A549 (cell line): Measurements from ENCODE around the gene MAN1C1. TPM values are rescaled to one million over a fixed set of nuclear protein-coding genes. Genes with fewer than 3 reads are reported as not detected.

Source experiments
- ATAC-seq, 2 experiments: fragments of 200-7000 bp in 1 of 2; fragments of >200 bp in 1 of 2; cut with Nextera tagmentation in 1 of 2; cut with Tn5 transposase in 1 of 2; 3 replicates each; pipeline versions ENCODE4 v1.8.0 to v1.9.1; 2018 to 2020; ENCODE audit warnings: mild to moderate bottlenecking in 1 of 2, moderate library complexity in 1 of 2
- CTCF ChIA-PET: fragments of 300-600 bp; sonication (Branson Sonifier 250); formaldehyde crosslinking; extraction: SDS; loops from one replicate; lab custom pipeline; 2021; ENCODE audit warnings: antibody characterized with exemption, inconsistent platforms; lab: Yijun Ruan, JAX
- POLR2A ChIA-PET: fragments of 350-600 bp; formaldehyde crosslinking; extraction: SDS; loops from one replicate; lab custom pipeline; 2021; ENCODE audit warnings: antibody characterized with exemption, inconsistent platforms; lab: Yijun Ruan, JAX
- DNase-seq, 2 experiments: peaks; one replicate each; pipeline versions ENCODE4 v3.0.0 to v3.0.0-alpha.2; 2011 to 2016; ENCODE audit warnings: low read depth in 1 of 2, low spot score in 1 of 2
- FAIRE-seq: peaks from 2 replicates; lab custom pipeline; 2011; peaks lifted over from hg19 to GRCh38; lab: Jason Lieb, UNC
- H3K27ac ChIP-seq, 2 experiments: fragments of >200 bp; sonication (Bioruptor Twin); formaldehyde crosslinking; 3 replicates each; pipeline ENCODE4 v1.5.1; 2016 to 2017
- H3K4me1 ChIP-seq: fragments of >200 bp; sonication (Bioruptor Twin); formaldehyde crosslinking; 3 replicates; pipeline ENCODE4 v1.6.1; 2016
- H3K4me2 ChIP-seq: fragments of >200 bp; sonication (Bioruptor Twin); formaldehyde crosslinking; 3 replicates; pipeline ENCODE4 v1.6.1; 2016
- H3K4me3 ChIP-seq: fragments of >200 bp; sonication (Bioruptor Twin); formaldehyde crosslinking; 3 replicates; pipeline ENCODE4 v1.5.1; 2016
- H3K9me3 ChIP-seq: fragments of >200 bp; sonication (Bioruptor Twin); formaldehyde crosslinking; 3 replicates; pipeline ENCODE4 v1.6.1; 2016
- CBX2 ChIP-seq: fragments of 200-600 bp; sonication (generic); IDR thresholded peaks from 2 replicates; pipeline ENCODE4 v1.6.1; 2016; ENCODE audit warnings: low read depth, mild to moderate bottlenecking, borderline replicate concordance
- CBX8 ChIP-seq: fragments of 200-600 bp; sonication (generic); IDR thresholded peaks from 2 replicates; pipeline ENCODE4 v1.6.1; 2016
- CHD2 ChIP-seq: fragments of 150-350 bp; IDR thresholded peaks from 2 replicates; pipeline ENCODE4 v1.6.1; 2014; ENCODE audit warnings: low read length; ENCODE audit not compliant: partially characterized antibody
- CHD4 ChIP-seq: fragments of 200-600 bp; sonication (generic); IDR thresholded peaks from 2 replicates; pipeline ENCODE4 v1.6.1; 2016; ENCODE audit warnings: antibody characterized with exemption, mild to moderate bottlenecking, borderline replicate concordance
- EHMT2 ChIP-seq: fragments of 200-600 bp; sonication (generic); IDR thresholded peaks from 2 replicates; pipeline ENCODE4 v1.6.1; 2016; ENCODE audit warnings: antibody characterized with exemption, low read depth, mild to moderate bottlenecking, moderate library complexity
- EP300 ChIP-seq, 2 experiments: fragments of >200 bp; sonication (Bioruptor Twin); formaldehyde crosslinking; IDR thresholded peaks; 2 replicates in 1 of 2; 3 replicates in 1 of 2; pipeline ENCODE4 v1.6.1; 2016 to 2017
- ESRRA ChIP-seq: fragments of 150-350 bp; IDR thresholded peaks from 2 replicates; pipeline ENCODE4 v1.6.1; 2014; ENCODE audit warnings: mild to moderate bottlenecking, low read length, borderline replicate concordance
- FOSL2 ChIP-seq, 2 experiments: fragments of 450-650 bp in 1 of 2; fragments of >200 bp in 1 of 2; sonication (Bioruptor Twin) in 1 of 2; formaldehyde crosslinking; IDR thresholded peaks; 2 replicates each; pipeline versions ENCODE4 v1.5.0 to v1.6.1; 2016 to 2020; ENCODE audit warnings: mild to moderate bottlenecking in 1 of 2, moderate library complexity in 1 of 2
- GATA3 ChIP-seq: IDR thresholded peaks from 2 replicates; pipeline ENCODE4 v1.6.1; 2012; ENCODE audit warnings: borderline replicate concordance
- KDM5A ChIP-seq: fragments of 200-600 bp; sonication (generic); IDR thresholded peaks from 2 replicates; pipeline ENCODE4 v1.6.1; 2016; ENCODE audit warnings: antibody characterized with exemption, mild to moderate bottlenecking
- MAZ ChIP-seq: fragments of 150-350 bp; IDR thresholded peaks from 2 replicates; pipeline ENCODE4 v1.6.1; 2014; ENCODE audit warnings: antibody characterized with exemption, low read depth, low read length, borderline replicate concordance
- MYC ChIP-seq: IDR thresholded peaks from 2 replicates; pipeline ENCODE4 v1.6.1; 2012; ENCODE audit warnings: mild to moderate bottlenecking, inconsistent platforms, low read length, improper control_type of control experiment, borderline replicate concordance
- NPAS2 ChIP-seq: fragments of 250-450 bp; sonication (Bioruptor Pico); IDR thresholded peaks from 2 replicates; pipeline ENCODE4 v1.8.0; 2022; ENCODE audit warnings: mild to moderate bottlenecking, moderate library complexity, borderline replicate concordance
- PHF8 ChIP-seq: fragments of 200-600 bp; sonication (generic); IDR thresholded peaks from 2 replicates; pipeline ENCODE4 v1.6.1; 2016; ENCODE audit warnings: low read depth, mild to moderate bottlenecking, antibody characterized with exemption, moderate library complexity, borderline replicate concordance
- POLR2A ChIP-seq: IDR thresholded peaks from 2 replicates; pipeline ENCODE4 v1.6.1; 2012; ENCODE audit warnings: mild to moderate bottlenecking, low read length
- RAD21 ChIP-seq, 2 experiments: fragments of >200 bp in 1 of 2; sonication (Bioruptor Twin) in 1 of 2; formaldehyde crosslinking in 1 of 2; IDR thresholded peaks in 1 of 2; conservative IDR thresholded peaks in 1 of 2; 2 replicates in 1 of 2; 3 replicates in 1 of 2; pipeline ENCODE4 v1.6.1; 2012 to 2018; ENCODE audit warnings: inconsistent platforms in 1 of 2
- TFCP2L1 ChIP-seq: fragments of 250-450 bp; sonication (Bioruptor Pico); IDR thresholded peaks from 2 replicates; pipeline ENCODE4 v1.5.0; 2021; ENCODE audit warnings: mild to moderate bottlenecking
- ZFP36 ChIP-seq: fragments of 450-650 bp; IDR thresholded peaks from 2 replicates; pipeline ENCODE4 v1.6.1; 2014; ENCODE audit warnings: borderline replicate concordance; ENCODE audit not compliant: partially characterized antibody
- ZSCAN20 ChIP-seq: fragments of 250-450 bp; sonication (Bioruptor Pico); IDR thresholded peaks from 2 replicates; pipeline ENCODE4 v1.8.0; 2022; ENCODE audit warnings: mild to moderate bottlenecking, moderate library complexity
- WGBS: methylation state at CpG from one replicate; pipeline ENCODE4 v1.1.6; 2017; ENCODE audit errors: missing lambda C conversion rate; 5-methylcytosine and 5-hydroxymethylcytosine counted together
- polyA plus RNA-seq, 4 experiments: library from polyadenylated mRNA; depleted of rRNA in 3 of 4; stranded (reverse); fragments of >200 nt; fragmentation: RNase III in 1 of 4; extraction: RNeasy Plus Mini Kit Qiagen cat#74134 plus additional on column Dnase treatment in 1 of 4; gene quantifications; 2 replicates in 3 of 4; 3 replicates in 1 of 4; pipeline ENCODE4 v1.2.3, GENCODE V29; 2011 to 2017
- TF ChIP-seq, protein P1 (sequence below): IDR thresholded peaks from 2 replicates; pipeline ENCODE4 v1.6.1; 2012; ENCODE audit warnings: low read depth, borderline replicate concordance
- TF ChIP-seq, protein P2 (sequence below): fragments of >200 bp; sonication (Bioruptor Twin); formaldehyde crosslinking; IDR thresholded peaks from 3 replicates; pipeline ENCODE4 v1.6.1; 2016
- TF ChIP-seq, protein P3 (sequence below): fragments of 150-350 bp; IDR thresholded peaks from 2 replicates; pipeline ENCODE4 v1.6.1; 2014; ENCODE audit warnings: low read depth, mild to moderate bottlenecking, low read length
- TF ChIP-seq, protein P4 (sequence below): fragments of 250-450 bp; sonication (Bioruptor Pico); IDR thresholded peaks from 2 replicates; pipeline ENCODE4 v1.5.0; 2021; ENCODE audit warnings: mild to moderate bottlenecking, moderate library complexity, borderline replicate concordance
- TF ChIP-seq, protein P5 (sequence below): fragments of >200 bp; sonication (Bioruptor Twin); formaldehyde crosslinking; IDR thresholded peaks from 3 replicates; pipeline ENCODE4 v1.5.1; 2016
- TF ChIP-seq, protein P6 (sequence below): IDR thresholded peaks from 2 replicates; pipeline ENCODE4 v1.6.1; 2012
- TF ChIP-seq, protein P7 (sequence below): IDR thresholded peaks from 2 replicates; pipeline ENCODE4 v1.6.1; 2012

MAN1C1 gene
- polyA plus RNA-seq, 2 of the 4 experiments (the other 2 are of a cell fraction): 0.22 to 0.27 TPM

DNA sequence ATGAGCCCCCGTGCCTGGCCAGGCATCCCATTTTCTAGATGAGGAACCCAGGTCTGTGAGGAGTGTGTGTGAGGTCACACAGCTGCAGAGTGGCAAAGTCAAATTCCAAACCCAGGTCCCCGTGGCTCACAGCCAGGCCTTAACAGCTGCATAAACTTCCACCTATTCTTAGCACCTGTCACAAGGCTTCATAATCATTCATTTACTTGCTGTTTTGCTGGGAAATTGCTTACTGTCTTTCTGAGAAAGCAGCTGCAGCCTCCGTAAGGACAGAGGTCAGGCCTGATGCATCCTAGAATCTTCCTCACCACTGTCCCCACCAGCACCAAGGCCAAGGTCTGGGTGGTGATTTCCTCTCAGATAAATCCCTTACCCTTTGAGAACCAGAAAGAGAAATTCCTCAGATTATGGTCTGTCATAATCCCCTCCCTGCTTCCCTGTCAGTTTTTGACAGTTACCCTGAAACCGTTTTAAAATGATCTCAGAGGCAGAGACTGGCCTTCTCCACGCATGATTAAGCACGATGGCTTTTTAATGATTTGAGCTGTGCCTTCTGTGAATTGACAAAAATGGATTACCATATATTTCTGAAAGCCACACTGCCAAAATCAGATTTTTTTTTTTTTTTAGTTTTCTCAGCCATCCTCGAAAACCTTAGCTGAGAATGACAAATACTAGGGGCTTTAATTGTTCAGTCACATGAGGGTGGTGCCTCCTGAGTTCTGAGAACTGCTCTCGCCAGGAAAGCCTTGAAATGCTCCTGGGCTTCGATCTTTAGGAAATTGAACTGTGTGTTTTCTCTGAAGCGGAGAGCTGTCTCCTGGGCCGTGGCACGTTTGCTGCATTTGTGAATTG lies 113.4 kb downstream of the MAN1C1 start:
- 71% methylated on average over 12 of the region's 12 CpGs for whole genome bisulfite sequencing
- ChIA-PET POLR2A (no interaction called here), CTCF (interaction anchor here (0.6 kb wide), 1 partner anchor 263 kb away, joined by 3 read pairs; no protein-coding TSS in a partner anchor)
- H3K4me2 ChIP-seq: no peak overlapping the region
- no peak overlapping the region for H3K4me3 ChIP-seq
- TF ChIP-seq, protein P1, sequence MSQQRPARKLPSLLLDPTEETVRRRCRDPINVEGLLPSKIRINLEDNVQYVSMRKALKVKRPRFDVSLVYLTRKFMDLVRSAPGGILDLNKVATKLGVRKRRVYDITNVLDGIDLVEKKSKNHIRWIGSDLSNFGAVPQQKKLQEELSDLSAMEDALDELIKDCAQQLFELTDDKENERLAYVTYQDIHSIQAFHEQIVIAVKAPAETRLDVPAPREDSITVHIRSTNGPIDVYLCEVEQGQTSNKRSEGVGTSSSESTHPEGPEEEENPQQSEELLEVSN: no peak
- TF ChIP-seq, protein P2, sequence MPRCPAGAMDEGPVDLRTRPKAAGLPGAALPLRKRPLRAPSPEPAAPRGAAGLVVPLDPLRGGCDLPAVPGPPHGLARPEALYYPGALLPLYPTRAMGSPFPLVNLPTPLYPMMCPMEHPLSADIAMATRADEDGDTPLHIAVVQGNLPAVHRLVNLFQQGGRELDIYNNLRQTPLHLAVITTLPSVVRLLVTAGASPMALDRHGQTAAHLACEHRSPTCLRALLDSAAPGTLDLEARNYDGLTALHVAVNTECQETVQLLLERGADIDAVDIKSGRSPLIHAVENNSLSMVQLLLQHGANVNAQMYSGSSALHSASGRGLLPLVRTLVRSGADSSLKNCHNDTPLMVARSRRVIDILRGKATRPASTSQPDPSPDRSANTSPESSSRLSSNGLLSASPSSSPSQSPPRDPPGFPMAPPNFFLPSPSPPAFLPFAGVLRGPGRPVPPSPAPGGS: no peak
- TF ChIP-seq CBX8 (no peak), CBX2 (no peak), ZFP36 (no peak), POLR2A (no peak), EP300 (IDR thresholded peaks at IDR 0.05) (no peak), TFCP2L1 (no peak), GATA3 (no peak)
- TF ChIP-seq, protein P3, sequence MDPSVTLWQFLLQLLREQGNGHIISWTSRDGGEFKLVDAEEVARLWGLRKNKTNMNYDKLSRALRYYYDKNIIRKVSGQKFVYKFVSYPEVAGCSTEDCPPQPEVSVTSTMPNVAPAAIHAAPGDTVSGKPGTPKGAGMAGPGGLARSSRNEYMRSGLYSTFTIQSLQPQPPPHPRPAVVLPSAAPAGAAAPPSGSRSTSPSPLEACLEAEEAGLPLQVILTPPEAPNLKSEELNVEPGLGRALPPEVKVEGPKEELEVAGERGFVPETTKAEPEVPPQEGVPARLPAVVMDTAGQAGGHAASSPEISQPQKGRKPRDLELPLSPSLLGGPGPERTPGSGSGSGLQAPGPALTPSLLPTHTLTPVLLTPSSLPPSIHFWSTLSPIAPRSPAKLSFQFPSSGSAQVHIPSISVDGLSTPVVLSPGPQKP: no peak
- TF ChIP-seq, protein P4, sequence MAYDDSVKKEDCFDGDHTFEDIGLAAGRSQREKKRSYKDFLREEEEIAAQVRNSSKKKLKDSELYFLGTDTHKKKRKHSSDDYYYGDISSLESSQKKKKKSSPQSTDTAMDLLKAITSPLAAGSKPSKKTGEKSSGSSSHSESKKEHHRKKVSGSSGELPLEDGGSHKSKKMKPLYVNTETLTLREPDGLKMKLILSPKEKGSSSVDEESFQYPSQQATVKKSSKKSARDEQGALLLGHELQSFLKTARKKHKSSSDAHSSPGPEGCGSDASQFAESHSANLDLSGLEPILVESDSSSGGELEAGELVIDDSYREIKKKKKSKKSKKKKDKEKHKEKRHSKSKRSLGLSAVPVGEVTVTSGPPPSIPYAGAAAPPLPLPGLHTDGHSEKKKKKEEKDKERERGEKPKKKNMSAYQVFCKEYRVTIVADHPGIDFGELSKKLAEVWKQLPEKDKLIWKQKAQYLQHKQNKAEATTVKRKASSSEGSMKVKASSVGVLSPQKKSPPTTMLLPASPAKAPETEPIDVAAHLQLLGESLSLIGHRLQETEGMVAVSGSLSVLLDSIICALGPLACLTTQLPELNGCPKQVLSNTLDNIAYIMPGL (CRISPR knock-in tag): no peak
- FAIRE-seq (no peak), DNase-seq (no peak), ATAC-seq (no peak)
- 0 out of 3 replicates have a peak, but pooled peaks cover 4% of the 10 kb centered on the region for H3K4me1 ChIP-seq
- H3K9me3 ChIP-seq: no peaks in the 10 kb centered on the region
- H3K27ac ChIP-seq: no peak overlapping the region

DNA sequence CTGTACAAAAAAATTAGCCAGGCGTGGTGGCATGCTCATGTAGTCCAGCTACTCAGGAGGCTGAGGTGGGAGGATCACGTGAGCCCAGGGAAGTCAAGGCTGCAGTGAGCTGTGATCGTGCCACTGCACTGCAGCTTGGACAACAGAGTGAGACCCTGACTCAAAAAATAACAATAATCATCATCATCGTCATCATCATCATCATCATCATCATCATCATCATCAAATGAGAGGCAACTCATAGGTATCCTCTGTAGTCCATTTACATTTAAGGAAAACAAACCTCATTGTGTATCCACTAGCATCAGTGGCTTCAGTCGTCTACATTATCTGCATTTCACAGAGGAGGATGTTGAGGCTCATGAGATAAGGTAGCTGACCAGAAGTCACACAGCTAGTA lies 114.6 kb downstream of the MAN1C1 start:
- H3K9me3 ChIP-seq: no peaks in the 10 kb centered on the region
- 69% methylated on average over 5 of the region's 5 CpGs for WGBS
- DNase-seq (no peak), FAIRE-seq (no peak), ATAC-seq (no peak)
- no peak overlapping the region for H3K4me2 ChIP-seq
- H3K27ac ChIP-seq: no peak overlapping the region
- H3K4me3 ChIP-seq: no peak overlapping the region
- ChIA-PET POLR2A (no interaction called here), CTCF (no interaction called here)
- 0 out of 3 replicates have a peak, but pooled peaks cover 4% of the 10 kb centered on the region for H3K4me1 ChIP-seq
- TF ChIP-seq, protein P5, sequence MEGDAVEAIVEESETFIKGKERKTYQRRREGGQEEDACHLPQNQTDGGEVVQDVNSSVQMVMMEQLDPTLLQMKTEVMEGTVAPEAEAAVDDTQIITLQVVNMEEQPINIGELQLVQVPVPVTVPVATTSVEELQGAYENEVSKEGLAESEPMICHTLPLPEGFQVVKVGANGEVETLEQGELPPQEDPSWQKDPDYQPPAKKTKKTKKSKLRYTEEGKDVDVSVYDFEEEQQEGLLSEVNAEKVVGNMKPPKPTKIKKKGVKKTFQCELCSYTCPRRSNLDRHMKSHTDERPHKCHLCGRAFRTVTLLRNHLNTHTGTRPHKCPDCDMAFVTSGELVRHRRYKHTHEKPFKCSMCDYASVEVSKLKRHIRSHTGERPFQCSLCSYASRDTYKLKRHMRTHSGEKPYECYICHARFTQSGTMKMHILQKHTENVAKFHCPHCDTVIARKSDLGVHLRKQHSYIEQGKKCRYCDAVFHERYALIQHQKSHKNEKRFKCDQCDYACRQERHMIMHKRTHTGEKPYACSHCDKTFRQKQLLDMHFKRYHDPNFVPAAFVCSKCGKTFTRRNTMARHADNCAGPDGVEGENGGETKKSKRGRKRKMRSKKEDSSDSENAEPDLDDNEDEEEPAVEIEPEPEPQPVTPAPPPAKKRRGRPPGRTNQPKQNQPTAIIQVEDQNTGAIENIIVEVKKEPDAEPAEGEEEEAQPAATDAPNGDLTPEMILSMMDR: no peak
- no peak for TF ChIP-seq ZFP36
- TF ChIP-seq MYC: no peak
- no peak for TF ChIP-seq CHD2
- no peak for TF ChIP-seq MAZ
- TF ChIP-seq KDM5A: no peak
- no peak for TF ChIP-seq PHF8
- no peak for TF ChIP-seq FOSL2 (IDR thresholded peaks at IDR 0.05)
- no peak for TF ChIP-seq FOSL2 (CRISPR knock-in tag; IDR thresholded peaks at IDR 0.05)
- TF ChIP-seq, protein P3: no peak
- TF ChIP-seq, protein P6, sequence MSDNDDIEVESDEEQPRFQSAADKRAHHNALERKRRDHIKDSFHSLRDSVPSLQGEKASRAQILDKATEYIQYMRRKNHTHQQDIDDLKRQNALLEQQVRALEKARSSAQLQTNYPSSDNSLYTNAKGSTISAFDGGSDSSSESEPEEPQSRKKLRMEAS: no peak
- no peak for TF ChIP-seq EHMT2
- TF ChIP-seq ZSCAN20 (CRISPR knock-in tag): no peak
- TF ChIP-seq CHD4: no peak
- TF ChIP-seq NPAS2 (CRISPR knock-in tag): no peak
- no peak for TF ChIP-seq RAD21 (conservative IDR thresholded peaks at IDR 0.05 in 1 of 2, IDR thresholded peaks at IDR 0.05 in 1 of 2)
- TF ChIP-seq, protein P7, sequence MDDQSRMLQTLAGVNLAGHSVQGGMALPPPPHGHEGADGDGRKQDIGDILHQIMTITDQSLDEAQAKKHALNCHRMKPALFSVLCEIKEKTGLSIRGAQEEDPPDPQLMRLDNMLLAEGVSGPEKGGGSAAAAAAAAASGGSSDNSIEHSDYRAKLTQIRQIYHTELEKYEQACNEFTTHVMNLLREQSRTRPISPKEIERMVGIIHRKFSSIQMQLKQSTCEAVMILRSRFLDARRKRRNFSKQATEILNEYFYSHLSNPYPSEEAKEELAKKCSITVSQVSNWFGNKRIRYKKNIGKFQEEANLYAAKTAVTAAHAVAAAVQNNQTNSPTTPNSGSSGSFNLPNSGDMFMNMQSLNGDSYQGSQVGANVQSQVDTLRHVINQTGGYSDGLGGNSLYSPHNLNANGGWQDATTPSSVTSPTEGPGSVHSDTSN: no peak
- no peak for TF ChIP-seq ESRRA
